ENCODE measurements around the gene MOCS3. TPM values are rescaled to one million over a fixed set of nuclear protein-coding genes. Genes with fewer than 3 reads are reported as not detected.
A peak's percentile ranks its signal among the peaks of the same experiment; 100 is the strongest.

MOCS3 gene
- polyA plus RNA-seq, 1 donor from 2014 or later = 3.5 TPM

- peaks cover 21% of the 10 kb centered on the region for H3K27me3 Mint-ChIP-seq
Observed at GRCh38 chr20:50982363-50982762, 23.7 kb downstream of the MOCS3 start.

GRCh38 chr20:50983321-50983720, 24.7 kb downstream of the MOCS3 start:
- Mint-ChIP-seq H3K9me3 (no peaks in the 10 kb centered on the region), H3K4me1 (peaks cover 6 to 7% (median 6%) of the 10 kb centered on the region in 3 donors), H3K4me3 (no peak overlapping the region), H3K27me3 (peaks cover 24% of the 10 kb centered on the region), H3K27ac (no peak overlapping the region), H3K36me3 (no peaks in the 10 kb centered on the region)

More at GRCh38 chr20:50982363-50982762, 23.7 kb downstream of the MOCS3 start:
- Mint-ChIP-seq H3K4me1 (peaks cover 4 to 6% (median 5%) of the 10 kb centered on the region in 3 donors), H3K27ac (peak overlapping the region in 1 of 3 donors; percentile 2), H3K9me3 (no peaks in the 10 kb centered on the region), H3K36me3 (no peaks in the 10 kb centered on the region), H3K4me3 (no peak overlapping the region)

GRCh38 chr20:50987493-50988210, 29.0 kb downstream of the MOCS3 start:
- H3K4me1 Mint-ChIP-seq = peaks cover 0 to 6% (median 4%) of the 10 kb centered on the region in 3 donors
- no peak overlapping the region for H3K27ac Mint-ChIP-seq
- H3K9me3 Mint-ChIP-seq = no peaks in the 10 kb centered on the region
- no peak overlapping the region for H3K4me3 Mint-ChIP-seq
- peaks cover 15% of the 10 kb centered on the region for H3K27me3 Mint-ChIP-seq
- H3K36me3 Mint-ChIP-seq = no peaks in the 10 kb centered on the region

- H3K4me1 Mint-ChIP-seq = peaks cover 0 to 11% (median 2%) of the 10 kb centered on the region in 3 donors
- peak overlapping the region in 1 of 3 donors; percentile 19 for H3K27ac Mint-ChIP-seq
- H3K4me3 Mint-ChIP-seq = no peak overlapping the region
- H3K36me3 Mint-ChIP-seq = no peaks in the 10 kb centered on the region
- no peaks in the 10 kb centered on the region for H3K9me3 Mint-ChIP-seq
- peaks cover 11% of the 10 kb centered on the region for H3K27me3 Mint-ChIP-seq
Observed at GRCh38 chr20:50991076-50991475, 32.5 kb downstream of the MOCS3 start.

- Mint-ChIP-seq H3K9me3 (no peaks in the 10 kb centered on the region), H3K4me1 (peaks cover 0 to 11% (median 2%) of the 10 kb centered on the region in 3 donors), H3K36me3 (no peaks in the 10 kb centered on the region), H3K27ac (no peak overlapping the region), H3K27me3 (peaks cover 9% of the 10 kb centered on the region), H3K4me3 (peak overlapping the region in 1 of 4 donors; percentile 65)
Observed at GRCh38 chr20:50992336-50992732, 33.7 kb downstream of the MOCS3 start.

GRCh38 chr20:50992733-50993457, 34.3 kb downstream of the MOCS3 start:
- Mint-ChIP-seq H3K27ac (no peak overlapping the region), H3K27me3 (peaks cover 6% of the 10 kb centered on the region), H3K4me3 (no peak overlapping the region), H3K9me3 (no peaks in the 10 kb centered on the region), H3K36me3 (no peaks in the 10 kb centered on the region), H3K4me1 (peaks cover 0 to 10% (median 0%) of the 10 kb centered on the region in 3 donors)

GRCh38 chr20:50993876-50994275, 35.3 kb downstream of the MOCS3 start:
- no peaks in the 10 kb centered on the region for H3K9me3 Mint-ChIP-seq
- peaks cover 9% of the 10 kb centered on the region for H3K27me3 Mint-ChIP-seq
- H3K4me3 Mint-ChIP-seq = no peak overlapping the region
- peaks cover 0 to 10% (median 0%) of the 10 kb centered on the region in 3 donors for H3K4me1 Mint-ChIP-seq
- no peaks in the 10 kb centered on the region for H3K36me3 Mint-ChIP-seq
- H3K27ac Mint-ChIP-seq = no peak overlapping the region

GRCh38 chr20:50995506-50995905, 36.9 kb downstream of the MOCS3 start:
- Mint-ChIP-seq H3K9me3 (no peaks in the 10 kb centered on the region), H3K4me1 (peaks cover 0 to 10% (median 0%) of the 10 kb centered on the region in 3 donors), H3K36me3 (no peaks in the 10 kb centered on the region), H3K4me3 (no peak overlapping the region), H3K27me3 (peaks cover 14% of the 10 kb centered on the region), H3K27ac (no peak overlapping the region)

- no peak overlapping the region for H3K27ac Mint-ChIP-seq
- no peaks in the 10 kb centered on the region for H3K36me3 Mint-ChIP-seq
- no peaks in the 10 kb centered on the region for H3K9me3 Mint-ChIP-seq
- peaks cover 14% of the 10 kb centered on the region for H3K27me3 Mint-ChIP-seq
- H3K4me3 Mint-ChIP-seq = peak overlapping the region in 1 of 4 donors; percentile 52
- H3K4me1 Mint-ChIP-seq = peaks cover 0 to 9% (median 0%) of the 10 kb centered on the region in 3 donors
Observed at GRCh38 chr20:50996901-50997865, 38.6 kb downstream of the MOCS3 start.

- Mint-ChIP-seq H3K4me3 (no peak overlapping the region), H3K4me1 (no peaks in the 10 kb centered on the region), H3K9me3 (no peaks in the 10 kb centered on the region), H3K27me3 (peaks cover 15% of the 10 kb centered on the region), H3K36me3 (no peaks in the 10 kb centered on the region), H3K27ac (no peak overlapping the region)
Observed at GRCh38 chr20:50999355-50999754, 40.7 kb downstream of the MOCS3 start.

GRCh38 chr20:51001430-51002265, 43.0 kb downstream of the MOCS3 start:
- no peak overlapping the region for H3K4me3 Mint-ChIP-seq
- no peaks in the 10 kb centered on the region for H3K36me3 Mint-ChIP-seq
- no peaks in the 10 kb centered on the region for H3K9me3 Mint-ChIP-seq
- H3K4me1 Mint-ChIP-seq = peaks cover 0 to 2% (median 0%) of the 10 kb centered on the region in 3 donors
- H3K27ac Mint-ChIP-seq = no peak overlapping the region
- H3K27me3 Mint-ChIP-seq = peaks cover 17% of the 10 kb centered on the region

- H3K36me3 Mint-ChIP-seq = no peaks in the 10 kb centered on the region
- H3K4me1 Mint-ChIP-seq = peaks cover 0 to 2% (median 0%) of the 10 kb centered on the region in 3 donors
- H3K27me3 Mint-ChIP-seq = peaks cover 17% of the 10 kb centered on the region
- no peaks in the 10 kb centered on the region for H3K9me3 Mint-ChIP-seq
- no peak overlapping the region for H3K27ac Mint-ChIP-seq
- no peak overlapping the region for H3K4me3 Mint-ChIP-seq
Observed at GRCh38 chr20:51002633-51003032, 44.0 kb downstream of the MOCS3 start.

GRCh38 chr20:51003753-51004152, 45.1 kb downstream of the MOCS3 start:
- Mint-ChIP-seq H3K27me3 (peaks cover 16% of the 10 kb centered on the region), H3K4me3 (no peak overlapping the region), H3K9me3 (no peaks in the 10 kb centered on the region), H3K36me3 (no peaks in the 10 kb centered on the region), H3K27ac (peak overlapping the region in 1 of 3 donors; percentile 48), H3K4me1 (peaks cover 0 to 2% (median 0%) of the 10 kb centered on the region in 3 donors)

- H3K27me3 Mint-ChIP-seq = peaks cover 10% of the 10 kb centered on the region
- no peaks in the 10 kb centered on the region for H3K9me3 Mint-ChIP-seq
Observed at GRCh38 chr20:51004305-51004727, 45.7 kb downstream of the MOCS3 start.

More at GRCh38 chr20:51004305-51004727, 45.7 kb downstream of the MOCS3 start:
- H3K4me1 Mint-ChIP-seq = peaks cover 0 to 2% (median 0%) of the 10 kb centered on the region in 3 donors
- no peak overlapping the region for H3K4me3 Mint-ChIP-seq
- H3K36me3 Mint-ChIP-seq = no peaks in the 10 kb centered on the region
- H3K27ac Mint-ChIP-seq = no peak overlapping the region

Data from IgD-negative memory B cell (primary cell).